GM12874 (cell line): Measurements from ENCODE around the gene LYRM1.

ENCODE experiments used
- CTCF ChIP-seq: IDR thresholded peaks from 2 replicates; pipeline ENCODE4 v1.5.1; 2011; ENCODE audit warnings: low read depth, mild to moderate bottlenecking, control low read depth, low read length, moderate library complexity; ENCODE audit not compliant: insufficient read depth

Gene LYRM1

GRCh38 chr16:20899477-20900298 is 883 bp upstream of the LYRM1 start:
- no peak for TF ChIP-seq CTCF

- TF ChIP-seq CTCF: no peak
Measured at GRCh38 chr16:20901068-20901435, 481 bp downstream of the LYRM1 start.

- TF ChIP-seq CTCF: no peak
Measured at GRCh38 chr16:20901436-20902112, 1.0 kb downstream of the LYRM1 start.

- TF ChIP-seq CTCF: no peak
Measured at GRCh38 chr16:20902426-20902825, 1.9 kb downstream of the LYRM1 start.

GRCh38 chr16:20903116-20903898 is 2.7 kb downstream of the LYRM1 start:
- TF ChIP-seq CTCF: no peak

- no peak for TF ChIP-seq CTCF
Measured at GRCh38 chr16:20903899-20904506, 3.4 kb downstream of the LYRM1 start.
